ENCODE results near the gene FAM181A. TPM values are rescaled to one million over a fixed set of nuclear protein-coding genes. Genes with fewer than 3 reads are reported as not detected.

FAM181A gene
- polyA plus RNA-seq, 4 donors, result not detected

- 84 to 88% (median 86%) methylated on average over 8 of the region's 8 CpGs for WGBS, 3 donors
- Histone ChIP-seq H3K27ac (ENCODE audit: low read depth in 1 of 3, low read length in 2 of 3) (no peak overlapping the region), H3K9me3 (ENCODE audit: control insufficient read depth in 2 of 2, insufficient read depth in 1 of 2, low read depth in 1 of 2, low read length in 1 of 2) (no peaks in the 10 kb centered on the region), H3K4me1 (ENCODE audit: control insufficient read depth in 3 of 3, insufficient read depth in 2 of 3, low read depth in 1 of 3, low read length in 2 of 3) (no peaks in the 10 kb centered on the region), H3K4me3 (ENCODE audit: low read depth in 1 of 3, low read length in 3 of 3) (no peak overlapping the region), H3K27me3 (ENCODE audit: control insufficient read depth in 3 of 3, insufficient read depth in 3 of 3, low read length in 3 of 3) (no peaks in the 10 kb centered on the region), H3K36me3 (ENCODE audit: control insufficient read depth in 3 of 3, insufficient read depth in 2 of 3, low read depth in 1 of 3, low read length in 3 of 3) (no peaks in the 10 kb centered on the region)
- FAIRE-seq, result no peak
- no peak for DNase-seq
Measured at GRCh38 chr14:93923626-93924025, 3.5 kb upstream of the FAM181A start.

GRCh38 chr14:93924592-93925355, 2.4 kb upstream of the FAM181A start:
- Histone ChIP-seq H3K27me3 (ENCODE audit: control insufficient read depth in 3 of 3, insufficient read depth in 3 of 3, low read length in 3 of 3) (no peaks in the 10 kb centered on the region), H3K27ac (ENCODE audit: low read depth in 1 of 3, low read length in 2 of 3) (no peak overlapping the region), H3K9me3 (ENCODE audit: control insufficient read depth in 2 of 2, insufficient read depth in 1 of 2, low read depth in 1 of 2, low read length in 1 of 2) (no peaks in the 10 kb centered on the region), H3K36me3 (ENCODE audit: control insufficient read depth in 3 of 3, insufficient read depth in 2 of 3, low read depth in 1 of 3, low read length in 3 of 3) (no peaks in the 10 kb centered on the region), H3K4me3 (ENCODE audit: low read depth in 1 of 3, low read length in 3 of 3) (no peak overlapping the region), H3K4me1 (ENCODE audit: control insufficient read depth in 3 of 3, insufficient read depth in 2 of 3, low read depth in 1 of 3, low read length in 2 of 3) (no peaks in the 10 kb centered on the region)
- DNase-seq, result no peak
- no peak for FAIRE-seq
- WGBS, 3 donors, result 84 to 92% (median 90%) methylated on average over 14 of the region's 14 CpGs

- WGBS, 3 donors, result 85 to 87% (median 87%) methylated on average over 13 of the region's 13 CpGs
- FAIRE-seq, result no peak
- H3K9me3 ChIP-seq (ENCODE audit: control insufficient read depth in 2 of 2, insufficient read depth in 1 of 2, low read depth in 1 of 2, low read length in 1 of 2), result no peaks in the 10 kb centered on the region
Measured at GRCh38 chr14:93925374-93925895, 1.7 kb upstream of the FAM181A start.

GRCh38 chr14:93926245-93926872, 785 bp upstream of the FAM181A start:
- Histone ChIP-seq H3K27me3 (ENCODE audit: control insufficient read depth in 3 of 3, insufficient read depth in 3 of 3, low read length in 3 of 3) (no peaks in the 10 kb centered on the region), H3K9me3 (ENCODE audit: control insufficient read depth in 2 of 2, insufficient read depth in 1 of 2, low read depth in 1 of 2, low read length in 1 of 2) (no peaks in the 10 kb centered on the region), H3K4me3 (ENCODE audit: low read depth in 1 of 3, low read length in 3 of 3) (no peak overlapping the region), H3K36me3 (ENCODE audit: control insufficient read depth in 3 of 3, insufficient read depth in 2 of 3, low read depth in 1 of 3, low read length in 3 of 3) (no peaks in the 10 kb centered on the region), H3K4me1 (ENCODE audit: control insufficient read depth in 3 of 3, insufficient read depth in 2 of 3, low read depth in 1 of 3, low read length in 2 of 3) (no peaks in the 10 kb centered on the region), H3K27ac (ENCODE audit: low read depth in 1 of 3, low read length in 2 of 3) (no peak overlapping the region)
- 78 to 86% (median 83%) methylated on average over 21 of the region's 21 CpGs for WGBS, 3 donors
- FAIRE-seq (no peak), DNase-seq (no peak)

More at GRCh38 chr14:93925374-93925895, 1.7 kb upstream of the FAM181A start:
- no peak for DNase-seq
- H3K4me1 ChIP-seq (ENCODE audit: control insufficient read depth in 3 of 3, insufficient read depth in 2 of 3, low read depth in 1 of 3, low read length in 2 of 3), result no peaks in the 10 kb centered on the region
- H3K27me3 ChIP-seq (ENCODE audit: control insufficient read depth in 3 of 3, insufficient read depth in 3 of 3, low read length in 3 of 3), result no peaks in the 10 kb centered on the region
- no peak overlapping the region for H3K4me3 ChIP-seq (ENCODE audit: low read depth in 1 of 3, low read length in 3 of 3)
- H3K36me3 ChIP-seq (ENCODE audit: control insufficient read depth in 3 of 3, insufficient read depth in 2 of 3, low read depth in 1 of 3, low read length in 3 of 3), result no peaks in the 10 kb centered on the region
- H3K27ac ChIP-seq (ENCODE audit: low read depth in 1 of 3, low read length in 2 of 3), result no peak overlapping the region

GRCh38 chr14:93927800-93928145, 629 bp downstream of the FAM181A start:
- Histone ChIP-seq H3K4me1 (ENCODE audit: control insufficient read depth in 3 of 3, insufficient read depth in 2 of 3, low read depth in 1 of 3, low read length in 2 of 3) (no peaks in the 10 kb centered on the region), H3K27ac (ENCODE audit: low read depth in 1 of 3, low read length in 2 of 3) (no peak overlapping the region), H3K9me3 (ENCODE audit: control insufficient read depth in 2 of 2, insufficient read depth in 1 of 2, low read depth in 1 of 2, low read length in 1 of 2) (no peaks in the 10 kb centered on the region), H3K27me3 (ENCODE audit: control insufficient read depth in 3 of 3, insufficient read depth in 3 of 3, low read length in 3 of 3) (no peaks in the 10 kb centered on the region), H3K4me3 (ENCODE audit: low read depth in 1 of 3, low read length in 3 of 3) (no peak overlapping the region), H3K36me3 (ENCODE audit: control insufficient read depth in 3 of 3, insufficient read depth in 2 of 3, low read depth in 1 of 3, low read length in 3 of 3) (no peaks in the 10 kb centered on the region)
- DNase-seq (no peak), FAIRE-seq (no peak)
- 47 to 58% (median 58%) methylated on average over 6 of the region's 6 CpGs for WGBS, 3 donors

- Histone ChIP-seq H3K27ac (ENCODE audit: low read depth in 1 of 3, low read length in 2 of 3) (no peak overlapping the region), H3K36me3 (ENCODE audit: control insufficient read depth in 3 of 3, insufficient read depth in 2 of 3, low read depth in 1 of 3, low read length in 3 of 3) (peaks cover 0 to under 1% (median 0%) of the 10 kb centered on the region in 3 donors), H3K4me3 (ENCODE audit: low read depth in 1 of 3, low read length in 3 of 3) (no peak overlapping the region), H3K9me3 (ENCODE audit: control insufficient read depth in 2 of 2, insufficient read depth in 1 of 2, low read depth in 1 of 2, low read length in 1 of 2) (no peaks in the 10 kb centered on the region), H3K27me3 (ENCODE audit: control insufficient read depth in 3 of 3, insufficient read depth in 3 of 3, low read length in 3 of 3) (no peaks in the 10 kb centered on the region), H3K4me1 (ENCODE audit: control insufficient read depth in 3 of 3, insufficient read depth in 2 of 3, low read depth in 1 of 3, low read length in 2 of 3) (no peaks in the 10 kb centered on the region)
- WGBS, 3 donors, result 86 to 89% (median 86%) methylated on average over 26 of the region's 26 CpGs
- FAIRE-seq (no peak), DNase-seq (no peak)
Measured at GRCh38 chr14:93928184-93929047, 1.3 kb downstream of the FAM181A start.

- DNase-seq (no peak), FAIRE-seq (no peak)
- Histone ChIP-seq H3K4me3 (ENCODE audit: low read depth in 1 of 3, low read length in 3 of 3) (no peak overlapping the region), H3K4me1 (ENCODE audit: control insufficient read depth in 3 of 3, insufficient read depth in 2 of 3, low read depth in 1 of 3, low read length in 2 of 3) (no peaks in the 10 kb centered on the region), H3K27ac (ENCODE audit: low read depth in 1 of 3, low read length in 2 of 3) (no peak overlapping the region), H3K27me3 (ENCODE audit: control insufficient read depth in 3 of 3, insufficient read depth in 3 of 3, low read length in 3 of 3) (no peaks in the 10 kb centered on the region), H3K9me3 (ENCODE audit: control insufficient read depth in 2 of 2, insufficient read depth in 1 of 2, low read depth in 1 of 2, low read length in 1 of 2) (no peaks in the 10 kb centered on the region), H3K36me3 (ENCODE audit: control insufficient read depth in 3 of 3, insufficient read depth in 2 of 3, low read depth in 1 of 3, low read length in 3 of 3) (peaks cover 0 to 5% (median 0%) of the 10 kb centered on the region in 3 donors)
- 64 to 80% (median 72%) methylated on average over 8 to 13 of the region's 13 CpGs for WGBS, 3 donors
Measured at GRCh38 chr14:93929048-93929535, 1.9 kb downstream of the FAM181A start.

- 83 to 87% (median 86%) methylated on average over 11 of the region's 11 CpGs for WGBS, 3 donors
- Histone ChIP-seq H3K27me3 (ENCODE audit: control insufficient read depth in 3 of 3, insufficient read depth in 3 of 3, low read length in 3 of 3) (no peaks in the 10 kb centered on the region), H3K4me1 (ENCODE audit: control insufficient read depth in 3 of 3, insufficient read depth in 2 of 3, low read depth in 1 of 3, low read length in 2 of 3) (no peaks in the 10 kb centered on the region), H3K27ac (ENCODE audit: low read depth in 1 of 3, low read length in 2 of 3) (no peak overlapping the region), H3K4me3 (ENCODE audit: low read depth in 1 of 3, low read length in 3 of 3) (no peak overlapping the region), H3K36me3 (ENCODE audit: control insufficient read depth in 3 of 3, insufficient read depth in 2 of 3, low read depth in 1 of 3, low read length in 3 of 3) (peaks cover 0 to 5% (median 0%) of the 10 kb centered on the region in 3 donors), H3K9me3 (ENCODE audit: control insufficient read depth in 2 of 2, insufficient read depth in 1 of 2, low read depth in 1 of 2, low read length in 1 of 2) (no peaks in the 10 kb centered on the region)
- no peak for FAIRE-seq
- DNase-seq, result no peak
Measured at GRCh38 chr14:93929657-93930056, 2.5 kb downstream of the FAM181A start.

Data from small intestine (tissue), 7 donors.